ENCODE results near the gene XKR8.
"Not testable (repeated sequence)": the region's sequence is repeated elsewhere in the genome, so short reads cannot be mapped to it uniquely, and the experiment has no call there.

Gene XKR8

DNA sequence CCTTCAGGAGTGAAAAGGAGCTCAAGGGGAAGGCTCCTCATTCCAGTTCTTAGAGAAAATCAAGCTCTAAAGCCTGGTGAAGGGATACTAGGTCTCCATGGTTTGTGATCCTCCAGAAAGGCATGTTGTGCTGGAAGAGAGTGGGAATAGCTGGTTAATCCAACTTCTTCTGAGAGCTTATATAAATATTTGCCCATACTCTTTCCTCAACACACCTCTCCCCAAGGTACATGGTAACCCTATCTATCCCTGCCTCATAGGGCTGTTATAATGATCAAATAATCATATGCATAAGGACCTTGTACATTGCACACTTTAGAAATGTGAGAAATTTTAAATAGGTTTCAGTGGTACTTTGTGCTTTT lies 14.6 kb downstream of the XKR8 start:
- Histone ChIP-seq H3K4me1 (ENCODE audit: control insufficient read depth, insufficient read depth, low read length) (no peaks in the 10 kb centered on the region), H3K9ac (ENCODE audit: low read length) (no peak overlapping the region), H3K4me3 (ENCODE audit: low read length) (no peak overlapping the region), H3K36me3 (ENCODE audit: control insufficient read depth, insufficient read depth, low read length) (peaks cover 5% of the 10 kb centered on the region), H3K27ac (ENCODE audit: low read depth, low read length) (no peak overlapping the region), H3K27me3 (ENCODE audit: control insufficient read depth, insufficient read depth, low read length) (no peaks in the 10 kb centered on the region)

DNA sequence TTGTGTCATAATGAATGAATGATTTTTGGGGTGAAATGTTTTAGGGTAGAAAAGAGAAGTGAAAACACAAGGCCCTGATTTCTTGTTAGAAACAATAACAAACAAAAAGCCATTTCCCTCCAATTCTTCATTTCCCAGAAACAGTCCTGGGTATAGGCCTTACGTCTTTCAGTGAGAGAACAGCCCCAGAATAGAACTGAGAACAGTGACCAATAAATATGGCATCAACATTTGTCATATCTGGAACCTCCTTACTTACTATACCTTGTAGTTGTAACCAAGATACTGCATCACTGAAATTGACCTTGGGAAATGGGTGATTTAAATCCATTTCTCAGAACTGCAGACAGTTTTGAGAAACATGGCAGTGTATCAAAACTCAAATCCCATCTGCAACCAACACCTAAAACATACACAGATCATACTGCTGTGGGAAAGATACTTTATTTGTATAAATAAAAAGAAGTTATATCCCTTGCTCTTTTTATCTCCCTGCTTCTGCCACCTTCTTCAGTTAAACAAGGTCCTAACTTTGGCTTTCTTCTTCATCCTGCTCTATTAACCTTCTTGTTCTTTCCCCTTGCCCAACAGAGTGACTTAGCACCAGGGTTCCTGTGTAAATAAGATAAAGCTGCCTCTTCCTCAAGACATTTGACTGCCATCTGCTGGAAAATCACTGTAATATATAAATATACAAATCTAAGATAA lies 19.5 kb downstream of the XKR8 start:
- Histone ChIP-seq H3K9ac (ENCODE audit: low read length) (no peak overlapping the region), H3K27me3 (ENCODE audit: control insufficient read depth, insufficient read depth, low read length) (no peaks in the 10 kb centered on the region), H3K36me3 (ENCODE audit: control insufficient read depth, insufficient read depth, low read length) (peaks cover 2% of the 10 kb centered on the region), H3K4me1 (ENCODE audit: control insufficient read depth, insufficient read depth, low read length) (no peaks in the 10 kb centered on the region), H3K27ac (ENCODE audit: low read depth, low read length) (no peak overlapping the region), H3K4me3 (ENCODE audit: low read length) (no peak overlapping the region)

DNA sequence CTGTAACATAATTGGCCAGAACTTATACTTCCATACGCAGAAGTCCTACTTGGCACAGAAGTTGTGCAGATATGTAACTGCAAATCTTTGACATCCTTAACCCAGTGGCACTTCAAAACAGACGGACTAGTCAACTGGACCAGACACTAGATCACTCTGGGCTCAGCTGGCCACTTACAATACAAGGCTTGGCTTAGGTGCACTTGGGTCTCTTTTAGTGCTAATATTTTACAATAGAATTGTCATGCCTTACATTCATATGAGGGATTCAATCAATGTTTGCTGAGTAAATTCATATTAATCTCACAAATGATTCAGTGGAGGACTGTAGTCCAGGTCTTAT lies 20.1 kb downstream of the XKR8 start:
- H3K4me3 ChIP-seq (ENCODE audit: low read length), result no peak overlapping the region
- no peak overlapping the region for H3K27ac ChIP-seq (ENCODE audit: low read depth, low read length)
- H3K27me3 ChIP-seq (ENCODE audit: control insufficient read depth, insufficient read depth, low read length), result no peaks in the 10 kb centered on the region
- no peak overlapping the region for H3K9ac ChIP-seq (ENCODE audit: low read length)
- H3K4me1 ChIP-seq (ENCODE audit: control insufficient read depth, insufficient read depth, low read length), result no peaks in the 10 kb centered on the region
- no peaks in the 10 kb centered on the region for H3K36me3 ChIP-seq (ENCODE audit: control insufficient read depth, insufficient read depth, low read length)

DNA sequence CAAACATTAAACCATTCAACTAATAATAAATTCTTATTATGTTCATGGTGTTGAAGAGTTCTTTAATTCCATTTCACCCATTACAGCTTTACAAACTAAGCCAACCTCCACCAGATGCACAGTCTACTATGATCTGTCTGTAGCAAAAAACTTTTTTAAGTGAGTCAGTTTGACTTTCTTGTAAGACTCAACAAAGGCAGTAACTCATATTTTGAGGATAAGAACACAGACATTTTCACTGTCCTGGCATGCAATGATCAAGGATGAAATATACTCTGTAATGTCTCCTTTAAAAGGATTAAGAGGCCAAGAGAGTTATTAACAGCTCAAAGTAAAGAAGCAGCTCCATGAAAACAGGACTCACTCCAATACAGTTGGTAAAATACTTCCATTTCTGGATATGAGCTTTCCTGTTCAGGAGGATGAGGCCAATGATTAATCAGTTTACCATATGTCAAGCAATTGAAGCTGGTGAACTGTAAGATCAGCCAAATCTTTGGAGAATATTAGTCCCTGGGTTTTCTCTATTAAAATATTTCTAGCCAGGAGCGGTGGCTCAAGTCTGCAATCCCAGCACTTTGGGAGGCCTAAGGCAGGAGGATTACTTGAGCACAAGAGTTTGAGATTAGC lies 20.6 kb downstream of the XKR8 start:
- Histone ChIP-seq H3K9ac (ENCODE audit: low read length) (no peak overlapping the region), H3K36me3 (ENCODE audit: control insufficient read depth, insufficient read depth, low read length) (no peaks in the 10 kb centered on the region), H3K27ac (ENCODE audit: low read depth, low read length) (no peak overlapping the region)

DNA sequence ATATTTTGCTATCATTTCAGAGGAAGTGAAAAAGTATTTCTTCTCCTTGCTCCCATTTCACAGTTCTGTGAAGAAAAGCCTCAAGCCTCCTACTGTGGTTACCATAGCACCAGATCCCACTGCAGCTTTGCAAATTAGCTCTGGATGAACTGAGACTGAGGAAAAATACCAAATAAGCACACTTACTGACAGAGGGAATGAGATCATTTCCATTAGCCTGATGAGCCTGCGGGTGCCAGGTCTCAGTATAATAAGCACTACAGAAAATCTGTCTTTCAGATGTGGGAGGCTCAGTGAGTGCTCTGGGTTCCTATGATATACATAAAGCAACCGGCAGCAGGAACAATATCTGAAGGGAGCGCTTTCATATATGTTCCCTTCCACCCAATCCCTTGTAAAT lies 21.4 kb downstream of the XKR8 start:
- Histone ChIP-seq H3K27ac (ENCODE audit: low read depth, low read length) (no peak overlapping the region), H3K9ac (ENCODE audit: low read length) (no peak overlapping the region), H3K4me3 (ENCODE audit: low read length) (no peak overlapping the region), H3K27me3 (ENCODE audit: control insufficient read depth, insufficient read depth, low read length) (no peaks in the 10 kb centered on the region), H3K36me3 (ENCODE audit: control insufficient read depth, insufficient read depth, low read length) (no peaks in the 10 kb centered on the region), H3K4me1 (ENCODE audit: control insufficient read depth, insufficient read depth, low read length) (no peaks in the 10 kb centered on the region)

More for the DNA sequence above, 20.6 kb downstream of the XKR8 start:
- no peaks in the 10 kb centered on the region for H3K4me1 ChIP-seq (ENCODE audit: control insufficient read depth, insufficient read depth, low read length)
- no peaks in the 10 kb centered on the region for H3K27me3 ChIP-seq (ENCODE audit: control insufficient read depth, insufficient read depth, low read length)
- no peak overlapping the region for H3K4me3 ChIP-seq (ENCODE audit: low read length)

DNA sequence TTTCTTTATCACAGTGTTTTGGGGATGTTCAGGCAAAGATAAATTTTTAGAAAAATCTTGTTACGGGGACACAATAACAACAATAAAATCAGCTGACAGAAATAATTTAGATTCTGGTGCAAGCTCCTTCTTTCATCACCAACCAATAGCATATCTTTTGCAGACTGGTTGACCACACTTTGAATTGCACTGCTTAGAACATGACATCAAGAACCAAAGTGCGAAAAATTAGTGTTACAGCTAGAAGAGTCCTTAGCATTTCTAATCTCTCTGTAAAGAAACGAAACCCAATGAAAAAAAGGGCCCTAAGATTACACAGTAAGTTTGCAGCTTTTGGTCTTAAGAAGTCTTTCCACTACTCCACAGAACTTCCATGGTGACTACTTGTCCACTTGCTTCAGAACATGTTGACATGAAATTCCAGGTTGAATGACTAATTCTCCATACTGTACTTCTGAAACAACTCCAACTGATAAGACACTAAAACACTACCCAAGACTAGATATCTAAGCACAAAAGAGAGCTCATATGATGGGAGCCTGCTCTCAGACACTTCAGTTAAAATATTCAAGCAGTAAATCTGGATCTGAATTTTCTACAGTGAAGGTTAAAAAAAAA lies 31.3 kb downstream of the XKR8 start:
- Histone ChIP-seq H3K4me3 (ENCODE audit: low read length) (no peak overlapping the region), H3K27ac (ENCODE audit: low read depth, low read length) (no peak overlapping the region), H3K9ac (ENCODE audit: low read length) (no peak overlapping the region), H3K27me3 (ENCODE audit: control insufficient read depth, insufficient read depth, low read length) (no peaks in the 10 kb centered on the region), H3K4me1 (ENCODE audit: control insufficient read depth, insufficient read depth, low read length) (no peaks in the 10 kb centered on the region), H3K36me3 (ENCODE audit: control insufficient read depth, insufficient read depth, low read length) (peaks cover 3% of the 10 kb centered on the region)

DNA sequence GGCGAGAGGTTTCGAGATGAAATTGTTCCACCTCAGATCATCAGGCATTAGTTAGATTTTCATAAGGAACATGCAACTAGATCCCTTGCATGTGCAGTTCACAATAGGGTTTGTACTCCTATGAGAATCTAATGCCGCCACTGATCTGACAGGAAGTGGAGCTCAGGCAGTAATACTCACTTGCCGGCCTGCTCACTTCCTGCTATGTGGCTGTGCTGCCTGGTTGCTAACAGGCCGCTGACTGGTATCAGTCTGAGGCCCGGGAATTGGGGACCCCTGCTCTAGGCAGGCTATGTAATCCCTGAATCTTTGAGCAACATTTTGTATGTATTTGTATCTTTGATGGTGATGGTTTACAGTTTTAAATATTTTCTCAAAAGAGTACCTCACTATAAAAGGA lies 32.5 kb downstream of the XKR8 start:
- Histone ChIP-seq H3K4me3 (ENCODE audit: low read length) (no peak overlapping the region), H3K36me3 (ENCODE audit: control insufficient read depth, insufficient read depth, low read length) (peaks cover 12% of the 10 kb centered on the region), H3K4me1 (ENCODE audit: control insufficient read depth, insufficient read depth, low read length) (no peaks in the 10 kb centered on the region), H3K27me3 (ENCODE audit: control insufficient read depth, insufficient read depth, low read length) (no peaks in the 10 kb centered on the region), H3K9ac (ENCODE audit: low read length) (no peak overlapping the region), H3K27ac (ENCODE audit: low read depth, low read length) (no peak overlapping the region)

DNA sequence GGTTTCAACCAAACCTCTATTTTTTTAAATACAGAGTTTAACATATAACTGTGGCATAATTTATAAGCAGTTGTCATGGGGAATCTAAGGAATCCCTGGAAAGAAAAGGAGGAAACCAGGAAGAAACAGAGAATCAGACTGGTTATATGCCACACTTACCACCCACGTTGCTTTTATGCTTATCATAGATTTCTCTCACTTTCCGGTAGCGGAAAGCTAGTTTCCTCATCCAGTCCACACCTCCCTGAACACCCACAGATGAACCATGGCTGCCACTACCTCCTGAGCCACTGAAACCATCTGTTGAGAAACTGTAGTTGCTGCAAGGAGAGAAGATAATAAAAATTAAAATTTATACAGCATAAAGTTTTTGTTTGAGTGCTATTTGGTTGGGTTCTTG lies 33.5 kb downstream of the XKR8 start:
- H3K9ac ChIP-seq (ENCODE audit: low read length), result no peak overlapping the region
- no peak overlapping the region for H3K4me3 ChIP-seq (ENCODE audit: low read length)
- H3K27me3 ChIP-seq (ENCODE audit: control insufficient read depth, insufficient read depth, low read length), result no peaks in the 10 kb centered on the region
- peaks cover 17% of the 10 kb centered on the region for H3K36me3 ChIP-seq (ENCODE audit: control insufficient read depth, insufficient read depth, low read length)
- no peaks in the 10 kb centered on the region for H3K4me1 ChIP-seq (ENCODE audit: control insufficient read depth, insufficient read depth, low read length)
- no peak overlapping the region for H3K27ac ChIP-seq (ENCODE audit: low read depth, low read length)

DNA sequence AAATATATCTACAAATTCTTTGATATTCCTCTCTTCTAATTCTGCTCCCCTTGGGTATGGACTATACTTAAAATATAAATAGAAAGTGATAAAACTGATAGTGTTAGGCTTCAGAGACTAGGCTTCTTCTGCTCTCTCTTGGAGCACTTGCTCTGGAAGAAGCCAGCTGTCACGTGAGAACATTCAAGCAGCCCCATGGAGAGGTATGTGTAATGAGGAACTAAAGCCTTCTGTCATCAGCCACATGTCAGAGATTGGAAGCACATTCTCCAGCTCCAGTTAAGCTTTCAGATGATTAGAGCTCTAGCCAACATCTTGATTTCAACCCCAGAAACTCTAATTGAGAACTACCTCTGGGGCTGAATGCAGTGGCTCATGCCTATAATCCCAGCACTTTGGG lies 34.3 kb downstream of the XKR8 start:
- Histone ChIP-seq H3K27ac (ENCODE audit: low read depth, low read length) (no peak overlapping the region), H3K36me3 (ENCODE audit: control insufficient read depth, insufficient read depth, low read length) (peaks cover 17% of the 10 kb centered on the region), H3K27me3 (ENCODE audit: control insufficient read depth, insufficient read depth, low read length) (no peaks in the 10 kb centered on the region), H3K4me1 (ENCODE audit: control insufficient read depth, insufficient read depth, low read length) (no peaks in the 10 kb centered on the region), H3K9ac (ENCODE audit: low read length) (no peak overlapping the region), H3K4me3 (ENCODE audit: low read length) (no peak overlapping the region)

DNA sequence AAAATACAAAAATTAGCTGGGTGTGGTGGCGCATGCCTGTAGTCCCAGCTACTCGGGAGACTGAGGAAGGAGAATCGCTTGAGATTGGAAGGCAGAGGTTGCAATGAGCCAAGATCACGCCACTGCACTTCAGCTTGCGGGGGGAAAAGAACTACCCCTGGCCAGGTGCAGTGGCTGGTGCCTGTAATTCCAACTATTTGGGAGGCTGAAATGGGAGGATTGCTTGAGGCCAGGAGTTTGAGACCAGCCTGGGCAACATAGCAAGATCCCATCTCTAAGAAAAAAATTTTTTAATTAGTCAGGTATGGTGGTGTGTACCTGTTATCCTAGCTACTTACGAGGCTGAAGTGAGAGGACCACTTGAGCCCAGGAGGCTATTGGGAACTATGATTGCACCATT lies 34.8 kb downstream of the XKR8 start:
- H3K36me3 ChIP-seq (ENCODE audit: control insufficient read depth, insufficient read depth, low read length), result peaks cover 17% of the 10 kb centered on the region

DNA sequence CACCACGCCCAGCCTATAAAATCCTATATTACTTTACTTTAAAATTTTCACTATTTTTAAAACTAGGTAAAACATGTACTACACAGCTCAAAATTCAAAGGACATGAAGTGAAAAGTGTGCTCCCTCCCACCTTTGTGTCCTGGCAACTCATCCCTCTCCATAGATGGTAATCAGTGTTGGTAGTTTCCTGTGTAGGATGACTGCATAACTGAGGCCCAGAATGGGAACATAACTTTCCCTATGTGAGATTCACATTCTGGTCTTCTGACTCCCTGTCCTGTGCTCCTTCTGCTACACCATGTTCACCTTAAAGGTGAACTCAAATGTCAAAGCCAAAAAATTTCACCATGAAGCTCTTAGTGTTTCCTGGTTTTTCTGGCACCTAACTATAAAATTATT lies 39.3 kb downstream of the XKR8 start:
- no peak overlapping the region for H3K4me3 ChIP-seq (ENCODE audit: low read length)
- H3K9ac ChIP-seq (ENCODE audit: low read length), result no peak overlapping the region
- H3K27ac ChIP-seq (ENCODE audit: low read depth, low read length), result no peak overlapping the region
- H3K36me3 ChIP-seq (ENCODE audit: control insufficient read depth, insufficient read depth, low read length), result peaks cover 19% of the 10 kb centered on the region
- H3K4me1 ChIP-seq (ENCODE audit: control insufficient read depth, insufficient read depth, low read length), result no peaks in the 10 kb centered on the region
- H3K27me3 ChIP-seq (ENCODE audit: control insufficient read depth, insufficient read depth, low read length), result no peaks in the 10 kb centered on the region

More for the DNA sequence above, 34.8 kb downstream of the XKR8 start:
- not testable (repeated sequence) for H3K27ac ChIP-seq (ENCODE audit: low read depth, low read length); H3K9ac ChIP-seq (ENCODE audit: low read length); H3K4me3 ChIP-seq (ENCODE audit: low read length); H3K4me1 ChIP-seq (ENCODE audit: control insufficient read depth, insufficient read depth, low read length); H3K27me3 ChIP-seq (ENCODE audit: control insufficient read depth, insufficient read depth, low read length)

DNA sequence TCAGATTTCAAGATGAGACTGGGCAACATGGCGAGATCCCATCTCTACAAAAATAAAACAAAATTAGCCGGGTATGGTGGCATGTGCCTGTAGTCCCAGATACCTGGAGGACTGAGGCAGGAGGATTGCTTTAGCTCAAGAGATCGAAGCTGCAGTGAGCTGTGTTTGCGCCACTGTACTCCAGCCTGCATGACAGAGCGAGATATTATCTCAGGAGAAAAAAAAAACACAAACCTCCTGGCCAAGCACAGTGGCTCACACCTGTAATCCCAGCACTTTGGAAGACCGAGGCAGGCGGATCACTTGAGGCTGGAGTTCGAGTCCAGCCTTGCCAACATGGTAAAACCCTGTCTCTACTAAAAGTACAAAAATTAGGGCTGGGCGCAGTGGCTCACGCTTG lies 42.8 kb downstream of the XKR8 start:
- H3K36me3 ChIP-seq (ENCODE audit: control insufficient read depth, insufficient read depth, low read length), result peaks cover 7% of the 10 kb centered on the region
- no peak overlapping the region for H3K4me3 ChIP-seq (ENCODE audit: low read length)
- no peak overlapping the region for H3K27ac ChIP-seq (ENCODE audit: low read depth, low read length)
- H3K27me3 ChIP-seq (ENCODE audit: control insufficient read depth, insufficient read depth, low read length), result no peaks in the 10 kb centered on the region
- no peaks in the 10 kb centered on the region for H3K4me1 ChIP-seq (ENCODE audit: control insufficient read depth, insufficient read depth, low read length)
- H3K9ac ChIP-seq (ENCODE audit: low read length), result no peak overlapping the region

DNA sequence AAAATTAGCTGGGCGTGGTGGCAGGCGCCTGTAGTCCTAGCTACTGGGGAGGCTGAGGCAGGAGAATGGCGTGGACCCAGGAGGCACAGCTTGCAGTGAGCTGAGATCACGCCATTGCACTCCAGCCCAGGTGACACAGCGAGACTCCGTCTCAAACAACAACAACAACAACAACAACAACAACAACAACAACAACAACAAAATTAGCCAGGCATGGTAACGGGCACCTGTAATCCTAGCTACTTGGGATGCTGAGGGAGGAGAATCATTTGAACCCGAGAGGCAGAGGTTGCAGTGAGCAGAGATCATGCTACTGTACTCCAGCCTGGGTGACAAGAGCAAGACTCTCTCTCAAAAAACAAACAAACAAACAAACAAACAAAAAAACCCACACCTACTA lies 43.3 kb downstream of the XKR8 start:
- H3K27me3 ChIP-seq (ENCODE audit: control insufficient read depth, insufficient read depth, low read length); H3K27ac ChIP-seq (ENCODE audit: low read depth, low read length); H3K36me3 ChIP-seq (ENCODE audit: control insufficient read depth, insufficient read depth, low read length): not testable (repeated sequence)

More for the DNA sequence above, 43.3 kb downstream of the XKR8 start:
- not testable (repeated sequence) for H3K9ac ChIP-seq (ENCODE audit: low read length); H3K4me1 ChIP-seq (ENCODE audit: control insufficient read depth, insufficient read depth, low read length); H3K4me3 ChIP-seq (ENCODE audit: low read length)

Data from rectal smooth muscle tissue (tissue), 1 donor.